ENCODE data around the gene SEMA3E.
"Not testable (repeated sequence)": the region's sequence is repeated elsewhere in the genome, so short reads cannot be mapped to it uniquely, and the experiment has no call there.

The SEMA3E gene

GRCh38 chr7:83648464-83649241 lies at the start of gene SEMA3E:
SEMA3E (minus strand) TSS chr7:83649139.
- DNase-seq = no peak

- DNase-seq = no peak
These were observed 49.0 kb upstream of the SEMA3E start for GRCh38 chr7:83697804-83698530.

GRCh38 chr7:83696101-83696500 lies 47.2 kb upstream of the SEMA3E start:
- no peak for DNase-seq

- no peak for DNase-seq
These were observed 46.4 kb upstream of the SEMA3E start for GRCh38 chr7:83695128-83695960.

GRCh38 chr7:83693256-83693655 lies 44.3 kb upstream of the SEMA3E start:
- DNase-seq = no peak

- DNase-seq = no peak
These were observed 42.2 kb upstream of the SEMA3E start for GRCh38 chr7:83691095-83691494.

- no peak for DNase-seq
These were observed 40.9 kb upstream of the SEMA3E start for GRCh38 chr7:83689855-83690254.

GRCh38 chr7:83686416-83686815 lies 37.5 kb upstream of the SEMA3E start:
- no peak for DNase-seq

GRCh38 chr7:83684928-83685327 lies 36.0 kb upstream of the SEMA3E start:
- DNase-seq = no peak

GRCh38 chr7:83681200-83681778 lies 32.4 kb upstream of the SEMA3E start:
- no peak for DNase-seq

GRCh38 chr7:83677180-83677866 lies 28.4 kb upstream of the SEMA3E start:
- DNase-seq = peak; percentile 4 to 12

GRCh38 chr7:83673291-83673690 lies 24.4 kb upstream of the SEMA3E start:
- DNase-seq = not testable (repeated sequence)

- DNase-seq = no peak
These were observed 23.2 kb upstream of the SEMA3E start for GRCh38 chr7:83672157-83672556.

GRCh38 chr7:83663131-83663530 lies 14.2 kb upstream of the SEMA3E start:
- no peak for DNase-seq

GRCh38 chr7:83658126-83658525 lies 9.2 kb upstream of the SEMA3E start:
- no peak for DNase-seq

- DNase-seq = peak; percentile 40 to 53
These were observed 7.1 kb upstream of the SEMA3E start for GRCh38 chr7:83655951-83656556.

- DNase-seq = no peak
These were observed 3.5 kb upstream of the SEMA3E start for GRCh38 chr7:83652481-83652880.

GRCh38 chr7:83649701-83650100 lies 762 bp upstream of the SEMA3E start:
- DNase-seq = no peak

GRCh38 chr7:83646027-83646426 lies 2.9 kb downstream of the SEMA3E start:
- no peak for DNase-seq

- DNase-seq = no peak
These were observed 5.2 kb downstream of the SEMA3E start for GRCh38 chr7:83643739-83644138.

- DNase-seq = no peak
These were observed 5.9 kb downstream of the SEMA3E start for GRCh38 chr7:83643012-83643411.

All from Kasumi-1 (cell line).